ENCODE measurements around the gene SPAG16.

SPAG16 gene

GRCh38 chr2:214451516-214452275, 1167.4 kb downstream of the SPAG16 start:
- H3K4me3 ChIP-seq (ENCODE audit: low read depth, low read length): no peak overlapping the region
- no peak for TF ChIP-seq MYC (IDR thresholded peaks at IDR 0.05; ENCODE audit: low read depth, low read length)
- no peak for TF ChIP-seq MAX (IDR thresholded peaks at IDR 0.05; ENCODE audit: low read depth, low read length)
- TF ChIP-seq CTCF (IDR thresholded peaks at IDR 0.05; ENCODE audit: low read depth, low read length): no peak
- TF ChIP-seq POLR2A (IDR thresholded peaks at IDR 0.05; ENCODE audit: extremely low read depth, insufficient read length): no peak
- no peak for DNase-seq (ENCODE audit: low read depth)

Measured in NB4 (cell line).